HepG2 (cell line): ENCODE measurements around the gene DHX32. TPM values are rescaled to one million over a fixed set of nuclear protein-coding genes. Genes with fewer than 3 reads are reported as not detected.

Experiments
- CBFB ChIP-seq: sonication (generic); formaldehyde crosslinking; IDR thresholded peaks from 2 replicates; pipeline ENCODE4 v1.4.0; 2020; ENCODE audit warnings: missing genetic modification reagents
- CHCHD3 ChIP-seq: sonication (generic); formaldehyde crosslinking; IDR thresholded peaks from 2 replicates; pipeline ENCODE4 v1.8.0; 2022; ENCODE audit warnings: mild to moderate bottlenecking, missing genetic modification reagents, moderate library complexity
- PHF21A ChIP-seq: sonication (generic); formaldehyde crosslinking; IDR thresholded peaks from 2 replicates; pipeline ENCODE4 v1.5.0; 2020; ENCODE audit warnings: mild to moderate bottlenecking, missing genetic modification reagents
- SIX4 ChIP-seq: sonication (generic); formaldehyde crosslinking; IDR thresholded peaks from 2 replicates; pipeline ENCODE4 v1.4.0; 2020; ENCODE audit warnings: missing genetic modification reagents
- TCF7 ChIP-seq: sonication (generic); IDR thresholded peaks from 2 replicates; pipeline ENCODE4 v1.6.1; 2016; ENCODE audit warnings: antibody characterized with exemption, low read depth
- U2AF2 ChIP-seq: fragments of 200-400 bp; formaldehyde crosslinking; IDR thresholded peaks from 2 replicates; pipeline ENCODE4 v1.6.1; 2017; ENCODE audit warnings: low read depth, mild to moderate bottlenecking, low read length
- ZFP82 ChIP-seq: sonication (generic); formaldehyde crosslinking; IDR thresholded peaks from 2 replicates; pipeline ENCODE4 v1.5.1; 2020; ENCODE audit warnings: mild to moderate bottlenecking, missing genetic modification reagents, borderline replicate concordance
- ZNF296 ChIP-seq: sonication (generic); formaldehyde crosslinking; conservative IDR thresholded peaks from 2 replicates; pipeline ENCODE4 v1.5.0; 2020; ENCODE audit warnings: mild to moderate bottlenecking, missing genetic modification reagents
- ZNF317 ChIP-seq: sonication (generic); formaldehyde crosslinking; IDR thresholded peaks from 2 replicates; pipeline ENCODE4 v1.5.0; 2020; ENCODE audit warnings: mild to moderate bottlenecking, missing genetic modification reagents
- ZNF331 ChIP-seq: sonication (generic); formaldehyde crosslinking; IDR thresholded peaks from 2 replicates; pipeline ENCODE4 v1.4.0; 2020; ENCODE audit warnings: missing genetic modification reagents
- ZNF549 ChIP-seq: sonication (generic); formaldehyde crosslinking; IDR thresholded peaks from 2 replicates; pipeline ENCODE4 v1.5.0; 2020; ENCODE audit warnings: missing genetic modification reagents
- ZNF619 ChIP-seq: sonication (generic); formaldehyde crosslinking; IDR thresholded peaks from 2 replicates; pipeline ENCODE4 v1.4.0; 2020; ENCODE audit warnings: mild to moderate bottlenecking, missing genetic modification reagents
- ZNF782 ChIP-seq: sonication (generic); formaldehyde crosslinking; IDR thresholded peaks from 2 replicates; pipeline ENCODE4 v1.4.0; 2020; ENCODE audit warnings: missing genetic modification reagents, mild to moderate bottlenecking, borderline replicate concordance
- polyA plus RNA-seq, 8 experiments: library from polyadenylated mRNA; depleted of rRNA in 3 of 8; stranded (reverse) in 7 of 8; unstranded in 1 of 8; fragments of >200 nt; fragmentation: Illumina TruSeq in 4 of 8; extraction: Trizol in 4 of 8; gene quantifications; 2 replicates each; pipeline versions ENCODE4 v1.2.1 to v1.2.3, GENCODE V29; 2011 to 2016; ENCODE audit warnings: low read depth in 4 of 8, missing spikeins in 1 of 8, mixed read lengths in 1 of 8; ENCODE audit not compliant: insufficient read depth in 1 of 8
- total RNA-seq, 5 experiments: library from RNA; depleted of rRNA; stranded (reverse); fragments of >200 nt; fragmentation: Illumina TruSeq; extraction: Trizol; gene quantifications; 2 replicates each; pipeline ENCODE4 v1.2.3, GENCODE V29; 2016; ENCODE audit warnings: low read depth in 1 of 5
- TF ChIP-seq, protein P1 (sequence below): sonication (generic); formaldehyde crosslinking; IDR thresholded peaks from 2 replicates; pipeline ENCODE4 v1.4.0; 2020; ENCODE audit warnings: missing genetic modification reagents
- TF ChIP-seq, protein P2 (sequence below): sonication (generic); formaldehyde crosslinking; IDR thresholded peaks from 2 replicates; pipeline ENCODE4 v1.9.0; 2021; ENCODE audit warnings: missing genetic modification reagents, borderline replicate concordance
- TF ChIP-seq, protein P3 (sequence below): sonication (generic); formaldehyde crosslinking; IDR thresholded peaks from 2 replicates; pipeline ENCODE4 v1.4.0; 2020; ENCODE audit warnings: missing genetic modification reagents
- TF ChIP-seq, protein P4 (sequence below): sonication (generic); formaldehyde crosslinking; IDR thresholded peaks from 2 replicates; pipeline ENCODE4 v1.8.0; 2022; ENCODE audit warnings: missing genetic modification reagents, mild to moderate bottlenecking, inconsistent platforms, borderline replicate concordance
- TF ChIP-seq, protein P5 (sequence below): sonication (generic); formaldehyde crosslinking; IDR thresholded peaks from 2 replicates; pipeline ENCODE4 v1.5.0; 2020; ENCODE audit warnings: mild to moderate bottlenecking, missing genetic modification reagents, borderline replicate concordance
- TF ChIP-seq, protein P6 (sequence below): conservative IDR thresholded peaks from 2 replicates; pipeline ENCODE4 v1.6.1; 2018; ENCODE audit warnings: missing genetic modification reagents

Gene DHX32
- total and polyA plus RNA-seq, 2 of the 13 experiments (the other 11 are each of a cell fraction or from before 2014, with no cell fraction given): 15.5 to 16.5 TPM

DNA sequence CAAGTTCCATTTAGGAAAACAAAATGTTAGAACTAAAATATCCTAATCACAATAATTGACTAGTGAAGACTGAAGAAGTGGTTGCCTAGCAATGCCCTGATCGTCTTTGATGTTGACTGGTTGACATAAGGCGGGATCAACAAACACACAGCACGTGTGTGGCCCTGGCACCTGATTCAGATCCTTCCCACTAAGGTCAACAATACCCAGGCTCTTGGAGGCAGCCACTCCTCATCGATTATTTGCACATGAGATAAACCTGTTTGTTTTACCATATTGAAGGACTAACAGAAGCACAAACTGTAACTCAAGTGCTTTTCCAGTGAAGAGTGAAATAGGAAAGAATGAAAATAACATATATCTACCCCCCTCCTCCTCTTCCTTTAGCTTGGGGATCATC is 30.9 kb upstream of the DHX32 start (continued):
- TF ChIP-seq, protein P1, sequence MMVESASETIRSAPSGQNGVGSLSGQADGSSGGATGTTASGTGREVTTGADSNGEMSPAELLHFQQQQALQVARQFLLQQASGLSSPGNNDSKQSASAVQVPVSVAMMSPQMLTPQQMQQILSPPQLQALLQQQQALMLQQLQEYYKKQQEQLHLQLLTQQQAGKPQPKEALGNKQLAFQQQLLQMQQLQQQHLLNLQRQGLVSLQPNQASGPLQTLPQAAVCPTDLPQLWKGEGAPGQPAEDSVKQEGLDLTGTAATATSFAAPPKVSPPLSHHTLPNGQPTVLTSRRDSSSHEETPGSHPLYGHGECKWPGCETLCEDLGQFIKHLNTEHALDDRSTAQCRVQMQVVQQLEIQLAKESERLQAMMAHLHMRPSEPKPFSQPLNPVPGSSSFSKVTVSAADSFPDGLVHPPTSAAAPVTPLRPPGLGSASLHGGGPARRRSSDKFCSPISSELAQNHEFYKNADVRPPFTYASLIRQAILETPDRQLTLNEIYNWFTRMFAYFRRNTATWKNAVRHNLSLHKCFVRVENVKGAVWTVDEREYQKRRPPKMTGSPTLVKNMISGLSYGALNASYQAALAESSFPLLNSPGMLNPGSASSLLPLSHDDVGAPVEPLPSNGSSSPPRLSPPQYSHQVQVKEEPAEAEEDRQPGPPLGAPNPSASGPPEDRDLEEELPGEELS (CRISPR knock-in tag): peak; percentile 94
- no peak for TF ChIP-seq U2AF2
- TF ChIP-seq CBFB (CRISPR knock-in tag): peak; percentile 68
- TF ChIP-seq ZNF619 (CRISPR knock-in tag): no peak
- TF ChIP-seq ZNF549 (CRISPR knock-in tag): no peak
- no peak for TF ChIP-seq ZFP82
- TF ChIP-seq ZNF317 (CRISPR knock-in tag): no peak
- TF ChIP-seq, protein P2, sequence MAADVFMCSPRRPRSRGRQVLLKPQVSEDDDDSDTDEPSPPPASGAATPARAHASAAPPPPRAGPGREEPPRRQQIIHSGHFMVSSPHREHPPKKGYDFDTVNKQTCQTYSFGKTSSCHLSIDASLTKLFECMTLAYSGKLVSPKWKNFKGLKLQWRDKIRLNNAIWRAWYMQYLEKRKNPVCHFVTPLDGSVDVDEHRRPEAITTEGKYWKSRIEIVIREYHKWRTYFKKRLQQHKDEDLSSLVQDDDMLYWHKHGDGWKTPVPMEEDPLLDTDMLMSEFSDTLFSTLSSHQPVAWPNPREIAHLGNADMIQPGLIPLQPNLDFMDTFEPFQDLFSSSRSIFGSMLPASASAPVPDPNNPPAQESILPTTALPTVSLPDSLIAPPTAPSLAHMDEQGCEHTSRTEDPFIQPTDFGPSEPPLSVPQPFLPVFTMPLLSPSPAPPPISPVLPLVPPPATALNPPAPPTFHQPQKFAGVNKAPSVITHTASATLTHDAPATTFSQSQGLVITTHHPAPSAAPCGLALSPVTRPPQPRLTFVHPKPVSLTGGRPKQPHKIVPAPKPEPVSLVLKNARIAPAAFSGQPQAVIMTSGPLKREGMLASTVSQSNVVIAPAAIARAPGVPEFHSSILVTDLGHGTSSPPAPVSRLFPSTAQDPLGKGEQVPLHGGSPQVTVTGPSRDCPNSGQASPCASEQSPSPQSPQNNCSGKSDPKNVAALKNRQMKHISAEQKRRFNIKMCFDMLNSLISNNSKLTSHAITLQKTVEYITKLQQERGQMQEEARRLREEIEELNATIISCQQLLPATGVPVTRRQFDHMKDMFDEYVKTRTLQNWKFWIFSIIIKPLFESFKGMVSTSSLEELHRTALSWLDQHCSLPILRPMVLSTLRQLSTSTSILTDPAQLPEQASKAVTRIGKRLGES: no peak
- TF ChIP-seq ZNF331 (CRISPR knock-in tag): 0 out of 2 replicates have a peak, but pooled peaks have one; percentile 18
- no peak for TF ChIP-seq CHCHD3 (CRISPR knock-in tag)
- no peak for TF ChIP-seq ZNF782 (CRISPR knock-in tag)
- TF ChIP-seq, protein P3, sequence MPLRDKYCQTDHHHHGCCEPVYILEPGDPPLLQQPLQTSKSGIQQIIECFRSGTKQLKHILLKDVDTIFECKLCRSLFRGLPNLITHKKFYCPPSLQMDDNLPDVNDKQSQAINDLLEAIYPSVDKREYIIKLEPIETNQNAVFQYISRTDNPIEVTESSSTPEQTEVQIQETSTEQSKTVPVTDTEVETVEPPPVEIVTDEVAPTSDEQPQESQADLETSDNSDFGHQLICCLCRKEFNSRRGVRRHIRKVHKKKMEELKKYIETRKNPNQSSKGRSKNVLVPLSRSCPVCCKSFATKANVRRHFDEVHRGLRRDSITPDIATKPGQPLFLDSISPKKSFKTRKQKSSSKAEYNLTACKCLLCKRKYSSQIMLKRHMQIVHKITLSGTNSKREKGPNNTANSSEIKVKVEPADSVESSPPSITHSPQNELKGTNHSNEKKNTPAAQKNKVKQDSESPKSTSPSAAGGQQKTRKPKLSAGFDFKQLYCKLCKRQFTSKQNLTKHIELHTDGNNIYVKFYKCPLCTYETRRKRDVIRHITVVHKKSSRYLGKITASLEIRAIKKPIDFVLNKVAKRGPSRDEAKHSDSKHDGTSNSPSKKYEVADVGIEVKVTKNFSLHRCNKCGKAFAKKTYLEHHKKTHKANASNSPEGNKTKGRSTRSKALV (CRISPR knock-in tag): no peak
- peak; percentile 51; the same call in 1 of the 2 replicates for TF ChIP-seq SIX4 (CRISPR knock-in tag)
- TF ChIP-seq, protein P4, sequence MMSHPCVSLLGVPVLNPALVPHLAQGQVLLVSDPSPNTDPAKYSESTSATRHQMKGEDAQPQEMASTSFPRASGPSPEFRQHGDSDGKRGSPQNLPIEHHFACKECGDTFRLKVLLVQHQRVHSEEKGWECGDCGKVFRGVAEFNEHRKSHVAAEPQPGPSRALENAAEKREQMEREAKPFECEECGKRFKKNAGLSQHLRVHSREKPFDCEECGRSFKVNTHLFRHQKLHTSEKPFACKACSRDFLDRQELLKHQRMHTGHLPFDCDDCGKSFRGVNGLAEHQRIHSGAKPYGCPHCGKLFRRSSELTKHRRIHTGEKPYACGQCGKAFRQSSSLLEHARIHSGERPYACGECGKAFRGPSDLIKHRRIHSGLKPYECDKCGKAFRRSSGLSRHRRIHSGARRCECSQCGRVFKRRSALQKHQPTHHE (CRISPR knock-in tag): no peak
- TF ChIP-seq, protein P5, sequence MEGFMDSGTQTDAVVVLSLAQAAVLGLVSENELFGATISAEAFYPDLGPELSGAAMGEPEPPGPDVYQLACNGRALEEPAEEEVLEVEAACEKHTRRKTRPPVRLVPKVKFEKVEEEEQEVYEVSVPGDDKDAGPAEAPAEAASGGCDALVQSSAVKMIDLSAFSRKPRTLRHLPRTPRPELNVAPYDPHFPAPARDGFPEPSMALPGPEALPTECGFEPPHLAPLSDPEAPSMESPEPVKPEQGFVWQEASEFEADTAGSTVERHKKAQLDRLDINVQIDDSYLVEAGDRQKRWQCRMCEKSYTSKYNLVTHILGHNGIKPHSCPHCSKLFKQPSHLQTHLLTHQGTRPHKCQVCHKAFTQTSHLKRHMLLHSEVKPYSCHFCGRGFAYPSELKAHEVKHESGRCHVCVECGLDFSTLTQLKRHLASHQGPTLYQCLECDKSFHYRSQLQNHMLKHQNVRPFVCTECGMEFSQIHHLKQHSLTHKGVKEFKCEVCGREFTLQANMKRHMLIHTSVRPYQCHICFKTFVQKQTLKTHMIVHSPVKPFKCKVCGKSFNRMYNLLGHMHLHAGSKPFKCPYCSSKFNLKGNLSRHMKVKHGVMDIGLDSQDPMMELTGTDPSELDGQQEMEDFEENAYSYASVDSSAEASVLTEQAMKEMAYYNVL (CRISPR knock-in tag): no peak
- TF ChIP-seq PHF21A (CRISPR knock-in tag): no peak
- TF ChIP-seq, protein P6, sequence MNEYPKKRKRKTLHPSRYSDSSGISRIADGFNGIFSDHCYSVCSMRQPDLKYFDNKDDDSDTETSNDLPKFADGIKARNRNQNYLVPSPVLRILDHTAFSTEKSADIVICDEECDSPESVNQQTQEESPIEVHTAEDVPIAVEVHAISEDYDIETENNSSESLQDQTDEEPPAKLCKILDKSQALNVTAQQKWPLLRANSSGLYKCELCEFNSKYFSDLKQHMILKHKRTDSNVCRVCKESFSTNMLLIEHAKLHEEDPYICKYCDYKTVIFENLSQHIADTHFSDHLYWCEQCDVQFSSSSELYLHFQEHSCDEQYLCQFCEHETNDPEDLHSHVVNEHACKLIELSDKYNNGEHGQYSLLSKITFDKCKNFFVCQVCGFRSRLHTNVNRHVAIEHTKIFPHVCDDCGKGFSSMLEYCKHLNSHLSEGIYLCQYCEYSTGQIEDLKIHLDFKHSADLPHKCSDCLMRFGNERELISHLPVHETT: no peak
- peak; percentile 93 for TF ChIP-seq TCF7
- TF ChIP-seq ZNF296 (CRISPR knock-in tag): no peak
